Activated T-helper 1 cell treated with anti-CD3 and anti-CD28 coated beads, Interleukin-12 subunit alpha, Interleukin-12 subunit beta, Interleukin-2, Interleukin-4 antibody, amounts not matched to agents 30 ng/mL and 10 ng/mL and 1 ng/mL, durations not matched to agents 14 hours and 24 hours and 36 hours (primary cell): ENCODE measurements around the gene ANXA2. TPM values are rescaled to one million over a fixed set of nuclear protein-coding genes. Genes with fewer than 3 reads are reported as not detected.

Source experiments
- DNase-seq: peaks from one replicate; pipeline ENCODE4 v3.0.0; 2021; ENCODE audit warnings: low spot score
- H3K27ac Mint-ChIP-seq: one replicate; pipeline ENCODE4 v1.8.0; 2021; ENCODE audit warnings: mild to moderate bottlenecking, mixed read lengths
- H3K27me3 Mint-ChIP-seq: one replicate; pipeline ENCODE4 v1.8.0; 2022; ENCODE audit warnings: mild to moderate bottlenecking, moderate library complexity, mixed read lengths; ENCODE audit not compliant: insufficient read depth
- H3K36me3 Mint-ChIP-seq: one replicate; pipeline ENCODE4 v1.8.0; 2021; ENCODE audit warnings: low read depth, mixed read lengths
- H3K4me1 Mint-ChIP-seq: one replicate; pipeline ENCODE4 v1.8.0; 2021; ENCODE audit warnings: low read depth, mixed read lengths
- H3K4me3 Mint-ChIP-seq: one replicate; pipeline ENCODE4 v1.8.0; 2021; ENCODE audit warnings: mild to moderate bottlenecking, moderate library complexity, mixed read lengths
- H3K9me3 Mint-ChIP-seq: one replicate; pipeline ENCODE4 v1.8.0; 2021; ENCODE audit warnings: mixed read lengths
- intact Hi-C: fragments of 100-400 bp; cut with micrococcal nuclease; formaldehyde crosslinking; loops from one replicate; pipeline ENCODE4 v1.15.1; 2024
- total RNA-seq: library from RNA; stranded (reverse); gene quantifications from 2 replicates; pipeline ENCODE4 v1.2.3, GENCODE V29; 2022

Gene ANXA2
- total RNA-seq, 1 donor from 2014 or later: 247 TPM

DNA sequence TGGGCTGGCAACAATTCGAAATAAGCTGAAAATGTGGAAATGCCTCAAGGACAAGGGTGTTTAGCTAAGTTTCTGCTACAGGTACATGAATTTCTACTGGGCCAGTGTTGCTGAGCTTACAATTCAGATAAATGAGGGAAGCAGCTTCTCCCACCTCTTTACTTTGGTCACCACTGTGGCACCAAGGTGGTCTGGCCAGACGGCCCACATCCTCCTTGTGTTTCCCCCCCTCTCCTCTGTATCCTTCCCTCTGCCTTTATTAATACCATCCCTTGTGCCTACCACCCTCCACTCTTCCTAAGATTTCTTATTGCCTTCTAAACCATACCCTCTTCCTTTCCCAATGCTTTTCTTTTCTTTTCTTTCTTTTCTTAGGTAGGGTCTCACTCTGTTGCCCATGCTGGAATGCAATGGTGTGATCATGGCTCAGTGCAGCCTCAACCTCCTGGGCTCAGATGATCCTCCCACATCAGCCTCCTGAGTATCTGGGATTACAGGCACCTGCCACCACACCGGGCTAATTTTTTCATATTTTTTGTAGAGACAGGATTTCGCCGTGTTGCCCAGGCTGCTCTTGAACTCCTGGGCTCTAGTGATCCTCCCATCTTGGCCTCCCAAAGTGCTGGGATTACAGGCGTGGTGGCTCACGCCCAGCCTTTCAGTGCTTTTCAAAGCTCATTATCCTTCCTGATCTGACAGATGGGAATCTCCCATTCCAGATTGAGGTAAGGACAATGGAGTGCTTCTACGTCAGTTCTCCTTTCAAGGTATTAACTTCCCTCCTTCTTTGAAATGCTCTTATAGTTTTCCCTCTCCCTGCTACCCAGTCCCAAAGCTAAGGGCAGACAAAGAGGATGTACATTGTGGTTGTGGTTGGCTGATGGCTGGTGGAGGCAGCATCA lies 14.8 kb downstream of the ANXA2 start:
- H3K27me3 Mint-ChIP-seq: no peaks in the 10 kb centered on the region
- no peak for DNase-seq
- intact Hi-C loops: no loop called here
- peaks cover 23% of the 10 kb centered on the region for H3K4me1 Mint-ChIP-seq
- H3K4me3 Mint-ChIP-seq: no peak overlapping the region
- no peaks in the 10 kb centered on the region for H3K9me3 Mint-ChIP-seq
- H3K36me3 Mint-ChIP-seq: peaks cover 54% of the 10 kb centered on the region
- no peak overlapping the region for H3K27ac Mint-ChIP-seq

DNA sequence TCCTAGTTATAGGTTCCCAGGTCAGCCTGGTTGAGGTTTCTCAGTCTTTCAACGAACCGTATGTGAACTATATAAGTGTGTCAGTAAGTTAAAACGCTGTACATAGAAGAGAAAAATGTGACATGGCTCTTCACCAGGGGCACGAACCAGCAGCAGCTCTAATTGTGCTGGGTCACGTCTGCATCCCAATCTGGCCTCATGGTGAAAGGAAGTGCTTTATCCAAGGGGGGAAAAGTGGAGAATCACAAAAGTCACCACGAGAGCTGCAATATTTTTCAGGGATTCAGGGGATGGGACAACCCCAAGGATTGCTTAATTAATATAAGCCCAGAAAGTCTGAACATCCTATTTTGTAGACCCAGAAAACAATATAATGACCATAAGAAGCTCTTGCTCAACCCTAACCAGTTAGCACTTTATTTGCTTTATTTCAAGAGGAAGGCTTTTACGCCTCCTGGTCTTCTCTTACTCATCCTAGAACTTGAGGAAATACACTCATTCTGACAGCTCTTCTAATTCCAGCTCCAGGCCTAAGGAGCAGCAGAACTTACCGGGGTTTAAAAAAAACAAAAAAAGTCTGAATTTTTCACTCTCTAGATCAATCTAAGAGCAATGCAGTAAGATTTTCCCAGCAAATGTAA lies 16.5 kb downstream of the ANXA2 start:
- Mint-ChIP-seq H3K27me3 (no peaks in the 10 kb centered on the region), H3K27ac (no peak overlapping the region), H3K9me3 (no peaks in the 10 kb centered on the region), H3K4me1 (peaks cover 9% of the 10 kb centered on the region), H3K36me3 (peaks cover 52% of the 10 kb centered on the region), H3K4me3 (no peak overlapping the region)
- intact Hi-C loops: no loop called here
- DNase-seq: no peak

DNA sequence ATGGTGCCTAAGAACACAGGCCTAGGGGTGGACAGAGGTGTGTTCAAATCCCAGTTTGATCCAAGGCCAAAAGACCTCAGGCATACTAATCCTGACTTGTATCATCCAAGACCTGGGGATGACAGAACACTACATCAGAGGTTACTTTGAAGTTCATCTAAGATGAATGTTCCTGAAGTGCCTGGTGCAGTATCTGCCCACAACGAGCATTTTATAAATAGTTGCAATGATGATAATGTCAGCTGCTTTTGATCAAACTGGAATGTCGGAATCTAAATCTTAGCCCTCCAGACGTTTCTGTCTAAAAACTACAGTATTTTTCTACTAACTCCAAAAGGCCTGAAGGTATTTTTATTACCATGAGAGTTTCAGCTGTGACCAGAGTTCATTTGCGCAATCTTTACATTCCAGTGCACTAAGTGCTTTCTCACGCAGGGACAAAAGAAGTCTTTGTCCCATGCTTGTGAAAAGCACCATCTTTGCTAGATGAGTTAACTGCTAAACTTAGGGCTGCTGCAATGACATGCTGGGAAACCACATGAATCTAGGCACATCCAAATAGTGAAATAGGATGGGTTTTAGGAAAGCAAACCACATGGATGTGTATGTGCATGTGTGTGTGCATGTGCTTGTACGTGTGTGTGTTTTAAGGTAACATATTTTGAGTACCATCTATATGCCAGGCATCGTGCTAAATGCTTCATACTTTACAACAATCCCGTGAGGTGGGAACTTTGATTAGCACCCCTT lies 18.1 kb downstream of the ANXA2 start:
- no peak for DNase-seq
- Mint-ChIP-seq H3K27me3 (no peaks in the 10 kb centered on the region), H3K4me3 (no peak overlapping the region), H3K4me1 (peaks cover 9% of the 10 kb centered on the region), H3K9me3 (no peaks in the 10 kb centered on the region), H3K36me3 (peaks cover 52% of the 10 kb centered on the region), H3K27ac (no peak overlapping the region)
- intact Hi-C loops: no loop called here

DNA sequence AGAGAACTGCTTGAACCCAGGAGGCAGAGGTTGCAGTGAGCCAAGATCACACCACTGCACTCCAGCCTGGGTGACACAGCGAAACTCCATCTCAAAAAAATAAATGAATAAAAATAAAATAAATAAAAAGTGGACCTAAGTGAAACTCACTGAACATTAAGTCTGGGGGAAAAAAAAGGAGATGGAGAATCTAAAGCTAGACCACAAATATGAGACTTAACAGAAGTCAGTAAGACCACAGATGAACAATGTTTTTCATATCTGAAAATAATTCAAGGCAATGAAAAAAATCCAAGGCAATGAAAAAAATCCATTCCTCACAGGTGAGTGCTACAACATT lies 18.6 kb downstream of the ANXA2 start:
- intact Hi-C loops: no loop called here
- H3K36me3 Mint-ChIP-seq: peaks cover 49% of the 10 kb centered on the region
- no peak overlapping the region for H3K27ac Mint-ChIP-seq
- no peak overlapping the region for H3K4me3 Mint-ChIP-seq
- no peak for DNase-seq
- H3K4me1 Mint-ChIP-seq: peaks cover 14% of the 10 kb centered on the region
- H3K9me3 Mint-ChIP-seq: no peaks in the 10 kb centered on the region
- no peaks in the 10 kb centered on the region for H3K27me3 Mint-ChIP-seq

DNA sequence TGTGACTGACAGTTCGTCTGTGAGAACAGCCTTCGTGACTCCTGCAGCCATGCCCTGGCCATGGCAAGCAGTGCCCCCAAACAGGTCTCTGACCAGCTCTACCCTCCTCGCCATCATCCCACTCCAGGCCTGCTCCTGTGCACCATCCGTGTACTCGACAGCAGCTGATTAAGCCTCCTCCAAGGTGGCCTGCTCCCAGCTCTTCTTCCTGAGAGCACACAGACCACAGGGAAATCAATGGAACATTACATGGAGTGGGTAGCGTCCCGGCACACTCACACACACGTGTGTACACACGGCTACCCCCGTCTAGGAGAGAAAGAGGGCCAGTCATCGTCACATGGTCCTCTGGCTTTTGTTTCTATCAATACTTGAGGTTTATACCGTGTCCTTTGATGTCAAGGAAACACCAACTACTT lies 21.1 kb downstream of the ANXA2 start:
- peaks cover 48% of the 10 kb centered on the region for H3K36me3 Mint-ChIP-seq
- no peaks in the 10 kb centered on the region for H3K9me3 Mint-ChIP-seq
- H3K27me3 Mint-ChIP-seq: no peaks in the 10 kb centered on the region
- intact Hi-C loops: no loop called here
- DNase-seq: no peak
- H3K4me3 Mint-ChIP-seq: no peak overlapping the region
- no peak overlapping the region for H3K27ac Mint-ChIP-seq
- H3K4me1 Mint-ChIP-seq: peaks cover 28% of the 10 kb centered on the region

DNA sequence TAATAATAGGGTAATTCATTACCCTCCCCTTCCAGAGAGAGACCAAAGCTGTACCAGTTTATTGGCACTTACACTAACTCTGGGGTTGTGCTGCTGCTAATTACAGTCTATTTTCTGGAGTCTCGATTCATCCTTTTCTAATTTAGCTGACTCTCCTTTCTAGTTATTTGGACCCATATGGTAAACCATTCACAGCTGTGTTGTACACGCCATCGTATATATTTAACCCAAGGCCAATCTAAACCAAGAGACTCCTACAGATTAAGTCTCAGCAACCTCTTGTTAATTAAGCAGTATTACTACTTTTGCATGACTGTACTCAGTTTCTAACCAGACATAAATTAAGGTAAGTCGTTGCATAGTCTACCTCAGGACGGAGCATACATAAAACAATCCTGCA lies 22.5 kb downstream of the ANXA2 start:
- no peak overlapping the region for H3K27ac Mint-ChIP-seq
- no peak for DNase-seq
- peaks cover 48% of the 10 kb centered on the region for H3K36me3 Mint-ChIP-seq
- H3K4me1 Mint-ChIP-seq: peaks cover 42% of the 10 kb centered on the region
- no peak overlapping the region for H3K4me3 Mint-ChIP-seq
- intact Hi-C loops: no loop called here
- no peaks in the 10 kb centered on the region for H3K27me3 Mint-ChIP-seq
- no peaks in the 10 kb centered on the region for H3K9me3 Mint-ChIP-seq

DNA sequence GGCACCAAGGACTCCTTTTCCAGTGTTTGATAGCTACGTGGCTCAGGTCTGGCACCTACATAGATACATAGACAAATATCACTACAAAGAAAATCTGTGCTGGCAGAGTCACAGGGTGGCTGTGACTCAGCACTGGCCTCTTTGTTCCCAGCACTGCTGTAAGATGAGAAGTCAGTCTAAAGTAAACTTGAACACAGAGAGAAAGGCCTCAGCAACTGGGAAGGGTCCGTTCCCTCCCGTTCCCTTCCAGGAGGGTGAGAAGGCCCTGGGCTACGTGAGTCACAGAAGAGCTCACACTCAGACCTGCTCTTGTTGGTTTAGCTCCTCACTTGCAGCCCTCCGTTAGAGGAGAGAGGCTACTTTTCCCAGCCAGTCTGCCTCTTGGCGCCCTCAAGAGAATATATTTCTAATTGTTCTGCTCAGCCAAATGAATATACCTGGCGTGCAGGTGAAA lies 23.1 kb downstream of the ANXA2 start:
- H3K4me3 Mint-ChIP-seq: no peak overlapping the region
- peaks cover 49% of the 10 kb centered on the region for H3K36me3 Mint-ChIP-seq
- no peak for DNase-seq
- no peaks in the 10 kb centered on the region for H3K27me3 Mint-ChIP-seq
- intact Hi-C loops: no loop called here
- no peak overlapping the region for H3K27ac Mint-ChIP-seq
- peaks cover 47% of the 10 kb centered on the region for H3K4me1 Mint-ChIP-seq
- no peaks in the 10 kb centered on the region for H3K9me3 Mint-ChIP-seq

DNA sequence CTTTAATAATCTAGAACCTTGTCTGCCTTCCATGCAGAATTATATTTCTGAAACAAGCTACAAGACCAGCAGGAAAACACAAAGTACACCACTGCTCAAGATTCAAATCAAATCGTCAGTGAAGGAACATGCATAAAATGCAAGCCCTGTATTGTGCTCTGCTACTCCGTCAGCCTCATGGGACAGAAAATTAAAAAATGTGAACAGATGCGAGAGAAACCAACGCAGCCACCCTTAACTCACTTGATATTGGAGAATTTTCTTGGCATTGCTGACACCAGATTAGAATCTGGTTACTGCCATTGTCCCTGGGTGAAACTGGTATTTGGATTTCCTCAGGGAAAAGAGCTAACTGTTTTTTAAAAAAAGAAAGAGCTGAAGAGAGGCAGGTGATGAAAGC lies 23.6 kb downstream of the ANXA2 start:
- peaks cover 47% of the 10 kb centered on the region for H3K4me1 Mint-ChIP-seq
- no peak overlapping the region for H3K27ac Mint-ChIP-seq
- peaks cover 46% of the 10 kb centered on the region for H3K36me3 Mint-ChIP-seq
- H3K27me3 Mint-ChIP-seq: no peaks in the 10 kb centered on the region
- DNase-seq: no peak
- no peak overlapping the region for H3K4me3 Mint-ChIP-seq
- H3K9me3 Mint-ChIP-seq: no peaks in the 10 kb centered on the region
- intact Hi-C loops: no loop called here

DNA sequence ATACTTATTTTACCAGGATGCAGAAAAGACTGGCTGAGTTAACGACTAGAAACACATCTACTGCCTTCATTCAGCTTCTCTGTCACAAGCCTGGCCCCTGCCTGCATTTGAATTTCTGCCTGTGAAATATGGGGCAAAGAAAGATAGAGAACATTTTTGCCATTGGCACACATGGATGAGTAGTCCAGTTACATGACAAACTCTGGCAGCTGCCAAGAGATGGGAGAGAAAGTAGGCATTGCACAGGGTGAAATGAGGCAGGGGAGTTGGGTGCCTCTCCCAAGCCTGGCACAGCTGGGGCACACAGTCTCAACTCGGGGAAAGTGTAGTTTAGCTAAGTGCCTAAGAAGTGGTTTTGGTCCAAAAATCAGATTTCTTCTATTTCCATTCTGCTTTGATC lies 24.0 kb downstream of the ANXA2 start:
- intact Hi-C loops: no loop called here
- H3K4me3 Mint-ChIP-seq: no peak overlapping the region
- H3K27ac Mint-ChIP-seq: peak overlapping the region; percentile 72
- H3K4me1 Mint-ChIP-seq: peaks cover 47% of the 10 kb centered on the region
- DNase-seq: no peak
- H3K27me3 Mint-ChIP-seq: no peaks in the 10 kb centered on the region
- no peaks in the 10 kb centered on the region for H3K9me3 Mint-ChIP-seq
- H3K36me3 Mint-ChIP-seq: peaks cover 46% of the 10 kb centered on the region

DNA sequence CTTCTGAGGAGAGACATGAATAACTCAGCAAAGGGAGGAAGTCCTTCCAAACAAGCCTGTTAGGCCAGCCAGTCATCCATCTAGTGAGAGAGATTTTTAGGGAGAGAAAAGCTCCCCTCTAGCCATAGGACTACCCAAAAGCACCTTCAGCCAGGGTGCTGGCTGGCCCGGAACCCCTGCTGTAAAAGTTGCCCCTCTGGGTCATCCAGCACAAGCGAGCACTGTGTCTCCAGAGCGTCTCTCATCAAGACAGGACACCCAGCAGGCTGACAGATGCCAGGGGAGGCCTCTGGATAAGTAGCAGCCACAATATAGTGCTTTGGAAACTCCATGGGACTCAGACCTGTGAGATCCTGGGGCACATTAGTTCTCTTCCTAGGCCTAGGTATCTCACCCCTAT lies 24.5 kb downstream of the ANXA2 start:
- intact Hi-C loops: no loop called here
- no peak for DNase-seq
- Mint-ChIP-seq H3K36me3 (peaks cover 46% of the 10 kb centered on the region), H3K27ac (peak overlapping the region; percentile 72), H3K4me1 (peaks cover 47% of the 10 kb centered on the region), H3K9me3 (no peaks in the 10 kb centered on the region), H3K4me3 (no peak overlapping the region), H3K27me3 (no peaks in the 10 kb centered on the region)

DNA sequence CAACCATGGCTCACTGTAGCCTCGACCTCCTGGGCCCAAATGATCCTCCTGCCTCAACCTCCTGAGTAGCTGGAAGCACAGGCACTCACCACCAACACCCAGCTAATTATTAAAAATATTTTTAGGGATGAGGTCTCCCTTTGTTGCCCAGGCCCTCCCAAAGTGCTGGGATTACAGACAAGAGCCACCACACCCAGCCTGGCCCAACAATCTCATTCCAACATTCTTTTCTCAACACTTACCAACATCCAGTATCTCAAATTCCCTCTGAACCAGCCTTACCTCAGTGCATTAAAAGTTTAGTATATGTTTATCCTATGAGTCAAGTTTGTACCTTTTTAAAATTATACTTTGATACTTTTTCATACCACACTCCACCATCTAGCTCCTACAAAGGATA lies 25.0 kb downstream of the ANXA2 start:
- intact Hi-C loops: no loop called here
- DNase-seq: no peak
- H3K27ac Mint-ChIP-seq: peak overlapping the region; percentile 69
- H3K36me3 Mint-ChIP-seq: peaks cover 46% of the 10 kb centered on the region
- H3K9me3 Mint-ChIP-seq: no peaks in the 10 kb centered on the region
- no peaks in the 10 kb centered on the region for H3K27me3 Mint-ChIP-seq
- H3K4me1 Mint-ChIP-seq: peaks cover 47% of the 10 kb centered on the region
- no peak overlapping the region for H3K4me3 Mint-ChIP-seq

DNA sequence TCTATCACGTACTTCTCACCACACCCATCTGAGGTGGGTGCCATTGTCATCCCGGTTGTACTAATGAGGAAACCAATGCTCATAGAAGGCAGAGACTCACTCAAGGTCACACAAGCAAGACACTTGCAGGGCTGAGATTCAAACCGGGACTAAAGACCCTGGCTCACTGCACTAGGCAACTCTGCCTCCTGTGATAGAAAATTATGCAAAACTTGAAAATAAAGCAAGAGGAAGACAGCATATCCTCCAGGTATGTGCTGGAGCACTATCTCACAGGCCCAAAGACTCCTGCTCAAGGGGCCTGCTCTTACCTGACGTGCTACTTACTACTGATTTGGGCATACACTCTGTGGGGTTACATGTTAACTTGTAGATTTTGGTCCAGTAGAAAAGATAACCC lies 25.6 kb downstream of the ANXA2 start:
- no peak overlapping the region for H3K4me3 Mint-ChIP-seq
- H3K9me3 Mint-ChIP-seq: no peaks in the 10 kb centered on the region
- peaks cover 46% of the 10 kb centered on the region for H3K36me3 Mint-ChIP-seq
- H3K27me3 Mint-ChIP-seq: no peaks in the 10 kb centered on the region
- intact Hi-C loops: no loop called here
- H3K27ac Mint-ChIP-seq: peak overlapping the region; percentile 80
- peaks cover 47% of the 10 kb centered on the region for H3K4me1 Mint-ChIP-seq
- DNase-seq: no peak
